ENCODE measurements around the gene LIMA1.
"Not testable (repeated sequence)": the region's sequence is repeated elsewhere in the genome, so short reads cannot be mapped to it uniquely, and the experiment has no call there.

LIMA1 gene

DNA sequence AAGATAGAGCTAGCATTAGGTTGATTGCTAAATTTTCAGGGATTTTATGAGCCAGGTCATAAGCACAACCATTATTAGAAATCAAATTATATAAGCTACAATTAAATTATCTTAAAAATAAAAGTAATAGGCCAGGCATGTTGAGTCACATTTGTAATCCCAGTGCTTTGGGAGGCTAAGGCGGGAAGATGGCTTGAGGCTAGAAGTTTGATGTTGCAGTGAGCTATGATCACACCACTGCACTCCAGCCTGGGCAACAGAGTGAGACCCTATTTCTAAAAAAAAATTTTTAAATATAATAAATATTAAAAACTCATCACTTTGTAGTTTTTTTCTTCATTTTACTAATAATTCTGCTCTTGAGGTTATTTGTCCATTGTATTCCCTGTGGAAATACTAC, 1.9 kb upstream of the LIMA1 start:
- no peak for DNase-seq

GRCh38 chr12:50282721-50283228, 545 bp downstream of the LIMA1 start:
- DNase-seq: peak in 1 of 4 experiments; percentile 31

GRCh38 chr12:50279501-50279900, 3.8 kb downstream of the LIMA1 start:
- no peak for DNase-seq

- DNase-seq: no peak
Observed at GRCh38 chr12:50276912-50277671, 6.2 kb downstream of the LIMA1 start.

DNA sequence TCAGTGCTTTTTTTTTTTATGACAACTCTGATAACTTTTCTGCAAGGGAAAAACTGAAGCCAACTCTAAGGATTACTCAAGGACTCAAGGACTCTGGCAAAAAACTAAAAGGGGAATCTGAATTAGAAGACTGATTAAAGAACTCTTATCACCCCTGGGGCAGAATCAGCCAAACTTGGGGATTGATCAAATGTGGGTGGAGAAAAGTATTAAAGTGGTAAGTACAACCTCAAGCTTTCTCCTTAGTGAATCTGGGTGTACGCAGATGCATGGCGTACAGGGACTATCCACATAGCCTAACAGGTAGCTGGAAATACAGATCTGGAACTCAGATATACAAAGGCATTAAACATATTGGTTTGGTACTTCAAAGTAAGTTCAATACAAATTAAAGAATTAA, 7.3 kb downstream of the LIMA1 start:
- DNase-seq: no peak

DNA sequence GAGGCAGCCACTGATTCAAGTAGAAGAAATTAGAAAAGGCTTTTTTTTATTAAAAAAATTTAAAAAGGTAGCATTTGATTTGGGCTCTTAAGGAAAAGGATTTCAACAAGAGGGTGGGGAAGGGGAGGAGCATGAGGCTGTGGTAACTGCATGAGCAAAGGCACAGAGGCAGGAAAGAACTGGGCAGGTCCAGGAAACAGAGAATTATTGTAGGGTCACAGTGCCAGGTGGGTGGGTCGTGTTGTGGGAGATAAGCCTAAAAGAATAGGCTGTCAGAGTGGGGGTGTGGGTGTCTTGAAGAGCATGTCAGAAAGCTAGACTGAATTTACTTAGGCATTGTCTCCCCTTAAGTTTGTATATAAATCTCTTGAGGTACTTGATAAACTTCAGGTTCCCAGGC, 7.8 kb downstream of the LIMA1 start:
- DNase-seq: no peak

- DNase-seq: not testable (repeated sequence)
Observed at GRCh38 chr12:50275127-50275526, 8.2 kb downstream of the LIMA1 start.

- DNase-seq: no peak
Observed at GRCh38 chr12:50271724-50272247, 11.5 kb downstream of the LIMA1 start.

DNA sequence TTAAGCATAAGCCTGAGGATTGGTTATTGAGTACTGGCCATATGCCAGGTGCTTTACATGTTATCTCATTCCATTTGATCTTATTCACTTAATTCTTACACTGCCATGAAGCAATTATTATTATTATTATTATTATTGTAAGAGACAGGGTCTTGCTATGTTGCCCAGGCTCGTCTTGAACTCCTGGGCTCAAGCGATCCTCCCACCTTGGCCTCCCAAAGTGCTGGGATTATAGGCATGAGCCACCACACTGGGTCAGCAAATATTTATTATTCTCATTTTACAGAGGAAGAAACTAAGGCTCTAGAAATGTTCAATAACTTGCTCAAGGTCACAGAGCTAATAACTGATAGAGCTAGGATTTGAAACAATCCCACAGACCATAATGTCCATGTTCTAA, 14.8 kb downstream of the LIMA1 start:
- DNase-seq: no peak

GRCh38 chr12:50265770-50266524, 17.4 kb downstream of the LIMA1 start:
- no peak for DNase-seq

- DNase-seq: no peak
Observed at GRCh38 chr12:50263832-50264231, 19.5 kb downstream of the LIMA1 start.

DNA sequence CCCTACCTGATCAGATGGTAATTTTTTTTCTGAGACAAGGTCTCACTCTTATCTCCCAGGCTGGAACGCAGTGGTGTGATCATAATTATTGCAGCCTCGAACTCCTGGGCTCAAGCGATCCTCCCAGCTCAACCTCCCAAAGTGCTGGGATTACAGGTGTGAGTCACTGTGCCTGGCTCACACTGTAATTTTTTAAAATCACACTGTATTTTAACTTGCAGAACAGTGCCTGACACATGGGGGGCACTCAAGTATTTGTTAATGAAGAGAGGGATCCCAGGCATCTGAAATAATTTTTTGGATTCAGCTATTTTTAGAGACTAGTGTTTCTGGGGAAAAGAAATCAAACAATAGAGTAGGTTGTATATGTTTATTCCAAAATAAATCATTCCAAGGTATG, 21.7 kb downstream of the LIMA1 start:
- no peak for DNase-seq

GRCh38 chr12:50258167-50258551, 25.2 kb downstream of the LIMA1 start:
- DNase-seq: peak in 1 of 4 experiments; percentile 20

DNA sequence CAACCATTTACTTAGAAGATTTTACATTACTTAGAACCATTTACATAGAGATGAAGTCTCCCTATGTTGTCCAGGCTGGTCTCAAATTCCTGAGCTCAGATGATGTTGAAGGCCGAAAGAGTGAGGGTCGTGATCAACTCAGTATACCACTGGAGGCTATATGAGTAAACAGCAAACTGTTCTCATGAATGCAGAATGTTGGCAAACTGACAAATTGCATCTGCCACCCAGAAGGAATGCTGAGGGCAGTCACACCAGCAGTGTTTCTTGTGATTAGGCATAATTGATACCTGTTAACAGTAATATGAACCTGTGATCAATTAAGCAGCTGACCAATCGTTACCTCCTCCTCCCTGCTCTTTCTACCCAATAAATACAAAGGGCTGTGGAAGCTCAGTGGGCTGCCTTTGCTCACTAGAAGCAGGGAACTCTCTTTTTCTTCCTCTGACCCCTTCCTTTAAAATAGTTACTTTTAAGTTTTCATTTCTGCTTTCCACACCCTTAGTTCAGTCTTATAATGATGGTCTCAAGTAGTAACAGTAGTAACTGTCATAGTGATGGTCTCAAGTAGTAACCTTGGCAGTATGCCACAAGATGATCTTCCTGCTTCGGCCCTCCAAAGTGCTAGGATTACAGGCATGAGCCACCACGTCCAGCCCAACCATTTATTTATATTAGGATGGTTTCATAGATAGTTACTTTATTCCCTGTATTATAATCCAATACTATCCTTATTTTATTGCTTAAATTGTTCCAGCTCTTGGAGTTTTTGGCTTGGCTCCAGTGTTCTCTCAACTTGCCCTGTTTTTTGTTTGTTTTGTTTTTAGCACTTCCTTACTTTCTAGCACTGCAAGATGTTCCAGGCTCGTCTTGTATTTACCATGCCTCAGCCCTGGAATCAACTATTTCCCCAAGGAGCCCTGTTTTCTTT, 25.8 kb downstream of the LIMA1 start:
- peak in 3 of 4 experiments; percentile 20 to 40 (median 38) for DNase-seq

GRCh38 chr12:50256761-50257160, 26.6 kb downstream of the LIMA1 start:
- DNase-seq: no peak

DNA sequence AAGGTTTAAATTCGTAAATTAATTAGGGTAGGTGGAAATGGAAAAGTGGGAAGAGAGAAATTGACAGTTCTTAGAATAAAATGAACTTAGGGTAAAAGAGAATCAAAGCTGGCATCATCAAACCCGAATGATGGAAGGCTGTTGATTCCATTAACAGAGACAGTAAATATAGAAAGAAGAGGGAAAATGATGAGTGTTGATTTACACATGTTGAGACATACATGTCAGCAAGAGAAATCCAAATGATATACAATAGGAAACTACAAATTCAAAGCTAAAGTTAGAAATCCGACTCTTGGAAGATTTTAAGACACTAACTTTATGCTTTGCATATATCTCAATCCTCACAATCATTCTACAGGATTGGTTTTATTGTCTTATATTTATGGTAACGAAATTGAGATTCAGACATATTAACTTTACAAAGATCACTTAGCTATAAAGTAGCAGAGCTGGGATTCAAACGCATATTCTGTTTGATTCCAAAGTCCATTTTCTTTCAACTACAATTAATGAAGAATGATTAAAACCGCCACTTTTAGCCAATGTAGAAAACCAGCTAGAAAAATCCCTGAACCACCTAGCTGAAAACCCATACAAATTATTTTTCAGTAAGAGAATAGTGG, 30.2 kb downstream of the LIMA1 start:
- no peak for DNase-seq

- no peak for DNase-seq
Observed at GRCh38 chr12:50251619-50252252, 31.6 kb downstream of the LIMA1 start.

DNA sequence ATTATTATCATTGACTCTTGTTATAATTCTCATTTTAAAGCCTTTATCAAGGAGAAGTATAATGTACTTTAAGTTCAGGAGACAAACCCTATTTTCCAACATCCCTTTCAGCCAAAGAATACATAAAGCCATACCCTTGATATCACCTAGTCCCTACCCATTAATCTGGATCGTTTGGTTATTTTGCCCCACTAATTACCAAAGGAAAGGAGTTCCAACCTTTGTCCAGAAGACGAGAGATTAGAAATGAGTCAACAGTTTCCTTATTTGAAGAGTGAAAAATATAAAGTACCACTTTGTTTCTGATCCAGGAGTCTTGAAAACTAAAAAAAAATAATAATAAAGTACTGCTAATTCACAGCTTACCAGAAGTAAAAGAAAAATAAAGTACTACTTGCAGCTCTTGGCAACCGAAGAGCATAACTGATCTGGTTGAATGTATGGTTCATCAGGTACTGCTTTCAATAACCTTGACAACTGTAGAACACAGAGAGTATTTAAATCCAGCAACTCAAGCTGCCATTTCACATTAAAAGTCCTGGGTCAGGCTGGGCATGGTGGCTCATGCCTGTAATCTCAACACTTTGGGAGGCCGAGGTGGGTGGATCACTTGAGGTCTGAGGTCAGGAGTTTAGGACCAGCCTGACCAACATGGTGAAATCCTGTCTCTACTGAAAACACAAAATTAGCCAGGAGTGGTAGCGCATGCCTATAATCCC, 33.7 kb downstream of the LIMA1 start:
- DNase-seq: peak in 2 of 4 experiments; percentile 26 to 47

- no peak for DNase-seq
Observed at GRCh38 chr12:50248883-50249282, 34.4 kb downstream of the LIMA1 start.

DNA sequence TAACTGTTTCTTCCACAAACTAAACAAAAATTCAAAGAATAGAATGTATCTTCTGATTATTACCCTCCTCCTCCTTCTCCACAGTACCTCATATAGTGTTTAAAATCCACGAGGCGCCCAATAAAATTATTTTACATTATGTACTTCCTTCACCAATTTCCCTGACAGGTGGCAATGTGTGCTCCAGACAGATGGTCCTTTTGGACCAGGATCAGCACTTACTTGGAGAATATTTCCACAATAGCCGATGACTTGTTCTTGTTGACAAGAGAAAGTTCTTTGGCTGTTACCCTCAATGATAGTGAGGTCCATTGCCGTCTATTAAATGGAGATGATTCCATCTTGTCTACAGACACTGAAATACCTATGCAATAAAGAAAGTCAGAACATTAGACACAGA, 34.9 kb downstream of the LIMA1 start:
- DNase-seq: no peak

- DNase-seq: peak in 2 of 4 experiments; percentile 13 to 24
Observed at GRCh38 chr12:50247665-50248064, 35.7 kb downstream of the LIMA1 start.
